Measurements from ENCODE around the gene ZNF213.

The ZNF213 gene

GRCh38 chr16:3143598-3144320, 8.9 kb downstream of the ZNF213 start:
- ATAC-seq = no peak
- TF ChIP-seq ZNF8 (CRISPR knock-in tag; IDR thresholded peaks at IDR 0.05) = no peak
- TF ChIP-seq TOX (CRISPR knock-in tag; IDR thresholded peaks at IDR 0.05; ENCODE audit: borderline replicate concordance) = no peak
- no peak for TF ChIP-seq TCF4 (CRISPR knock-in tag; IDR thresholded peaks at IDR 0.05; ENCODE audit: borderline replicate concordance)
- TF ChIP-seq CSRNP3 (CRISPR knock-in tag; IDR thresholded peaks at IDR 0.05) = no peak
- TF ChIP-seq SNAI2 (CRISPR knock-in tag; IDR thresholded peaks at IDR 0.05) = no peak
- no peak for TF ChIP-seq ZNF565 (CRISPR knock-in tag; conservative IDR thresholded peaks at IDR 0.05; ENCODE audit: low read depth)
- TF ChIP-seq GLIS3 (CRISPR knock-in tag; IDR thresholded peaks at IDR 0.05) = no peak
- TF ChIP-seq PPARA (CRISPR knock-in tag; IDR thresholded peaks at IDR 0.05; ENCODE audit: borderline replicate concordance) = no peak
- TF ChIP-seq BACH2 (CRISPR knock-in tag; IDR thresholded peaks at IDR 0.05; ENCODE audit: borderline replicate concordance) = no peak
- no peak for TF ChIP-seq PATZ1 (CRISPR knock-in tag; IDR thresholded peaks at IDR 0.05; ENCODE audit: borderline replicate concordance)
- TF ChIP-seq ZFP3 (CRISPR knock-in tag; IDR thresholded peaks at IDR 0.05) = no peak
- no peak for TF ChIP-seq POU6F1 (CRISPR knock-in tag; IDR thresholded peaks at IDR 0.05; ENCODE audit: borderline replicate concordance, low read depth)
- no peak for TF ChIP-seq ISL1 (CRISPR knock-in tag; IDR thresholded peaks at IDR 0.05)

- no peak for TF ChIP-seq ARNTL (CRISPR knock-in tag; IDR thresholded peaks at IDR 0.05; ENCODE audit: borderline replicate concordance, low read depth)
- no peak for TF ChIP-seq BACH2 (CRISPR knock-in tag; IDR thresholded peaks at IDR 0.05; ENCODE audit: borderline replicate concordance)
- TF ChIP-seq ZNF70 (CRISPR knock-in tag; IDR thresholded peaks at IDR 0.05) = no peak
- no peak for TF ChIP-seq CSDC2 (CRISPR knock-in tag; IDR thresholded peaks at IDR 0.05)
- no peak for TF ChIP-seq ZC3H10 (CRISPR knock-in tag; IDR thresholded peaks at IDR 0.05)
- no peak for TF ChIP-seq PATZ1 (CRISPR knock-in tag; IDR thresholded peaks at IDR 0.05; ENCODE audit: borderline replicate concordance)
- TF ChIP-seq ESRRG (CRISPR knock-in tag; IDR thresholded peaks at IDR 0.05) = no peak
- TF ChIP-seq POU6F1 (CRISPR knock-in tag; IDR thresholded peaks at IDR 0.05; ENCODE audit: borderline replicate concordance, low read depth) = no peak
- TF ChIP-seq CSRNP3 (CRISPR knock-in tag; IDR thresholded peaks at IDR 0.05) = no peak
- no peak for TF ChIP-seq CREB5 (CRISPR knock-in tag; IDR thresholded peaks at IDR 0.05; ENCODE audit: low read depth)
- no peak for TF ChIP-seq TSHZ2 (CRISPR knock-in tag; IDR thresholded peaks at IDR 0.05)
- no peak for TF ChIP-seq PPARA (CRISPR knock-in tag; IDR thresholded peaks at IDR 0.05; ENCODE audit: borderline replicate concordance)
- no peak for TF ChIP-seq SNAI2 (CRISPR knock-in tag; IDR thresholded peaks at IDR 0.05)
- no peak for TF ChIP-seq TOX (CRISPR knock-in tag; IDR thresholded peaks at IDR 0.05; ENCODE audit: borderline replicate concordance)
- no peak for TF ChIP-seq ZFP30 (CRISPR knock-in tag; IDR thresholded peaks at IDR 0.05)
- TF ChIP-seq GLIS3 (CRISPR knock-in tag; IDR thresholded peaks at IDR 0.05) = no peak
- TF ChIP-seq RARB (CRISPR knock-in tag; IDR thresholded peaks at IDR 0.05) = no peak
- no peak for TF ChIP-seq TCF4 (CRISPR knock-in tag; IDR thresholded peaks at IDR 0.05; ENCODE audit: borderline replicate concordance)
- TF ChIP-seq ZFP3 (CRISPR knock-in tag; IDR thresholded peaks at IDR 0.05) = no peak
These were observed 9.6 kb downstream of the ZNF213 start for GRCh38 chr16:3144321-3144983.

More at GRCh38 chr16:3144321-3144983, 9.6 kb downstream of the ZNF213 start:
- ATAC-seq = no peak
